ENCODE data around the gene CTNNAL1.
"Not testable (repeated sequence)": the region's sequence is repeated elsewhere in the genome, so short reads cannot be mapped to it uniquely, and the experiment has no call there.

The CTNNAL1 gene

GRCh38 chr9:108983885-108984284 is 29.4 kb downstream of the CTNNAL1 start:
- DNase-seq = no peak

- DNase-seq = no peak
Measured at GRCh38 chr9:108980893-108981292, 32.4 kb downstream of the CTNNAL1 start.

GRCh38 chr9:108978205-108978604 is 35.1 kb downstream of the CTNNAL1 start:
- DNase-seq = no peak

GRCh38 chr9:108973895-108974294 is 39.4 kb downstream of the CTNNAL1 start:
- DNase-seq = no peak

- no peak for DNase-seq
Measured at GRCh38 chr9:108972626-108973209, 40.6 kb downstream of the CTNNAL1 start.

- no peak for DNase-seq
Measured at GRCh38 chr9:108972186-108972585, 41.1 kb downstream of the CTNNAL1 start.

- DNase-seq = not testable (repeated sequence)
Measured at GRCh38 chr9:108971392-108971791, 41.9 kb downstream of the CTNNAL1 start.

- no peak for DNase-seq
Measured at GRCh38 chr9:108967916-108968315, 45.4 kb downstream of the CTNNAL1 start.

GRCh38 chr9:108963459-108964143 is 49.7 kb downstream of the CTNNAL1 start:
- no peak for DNase-seq

- DNase-seq = no peak
Measured at GRCh38 chr9:108961151-108961550, 52.1 kb downstream of the CTNNAL1 start.

- DNase-seq = no peak
Measured at GRCh38 chr9:108960331-108960730, 53.0 kb downstream of the CTNNAL1 start.

GRCh38 chr9:108956631-108957026 is 56.7 kb downstream of the CTNNAL1 start:
- DNase-seq = no peak

- DNase-seq = no peak
Measured at GRCh38 chr9:108956022-108956630, 57.2 kb downstream of the CTNNAL1 start.

- DNase-seq = peak; percentile 24
Measured at GRCh38 chr9:108953983-108954574, 59.2 kb downstream of the CTNNAL1 start.

- DNase-seq = no peak
Measured at GRCh38 chr9:108951578-108951977, 61.7 kb downstream of the CTNNAL1 start.

GRCh38 chr9:108950168-108950567 is 63.1 kb downstream of the CTNNAL1 start:
- no peak for DNase-seq

- DNase-seq = no peak
Measured at GRCh38 chr9:108939975-108940374, 73.3 kb downstream of the CTNNAL1 start.

GRCh38 chr9:108937561-108938305 is 75.6 kb downstream of the CTNNAL1 start:
- no peak for DNase-seq

- DNase-seq = peak; percentile 91
Measured at GRCh38 chr9:108934323-108934893, 78.9 kb downstream of the CTNNAL1 start, which contains the start of gene ABITRAM. TSS of gene ABITRAM (plus strand) at chr9:108934400. CDS start at chr9:108934487, 87 bp downstream.

GRCh38 chr9:108933718-108934322 is 79.5 kb downstream of the CTNNAL1 start, which contains the start of gene ELP1:
TSS of gene ELP1 (minus strand) at chr9:108934124. CDS start at chr9:108931146, 2,978 bp downstream.
- peak; percentile 93 for DNase-seq

GRCh38 chr9:108933231-108933717 is 80.0 kb downstream of the CTNNAL1 start:
- peak; percentile 52 for DNase-seq

GRCh38 chr9:108928386-108928785 is 84.9 kb downstream of the CTNNAL1 start:
- no peak for DNase-seq
